ENCODE measurements around the gene KHDC4.
"Not testable (repeated sequence)": the region's sequence is repeated elsewhere in the genome, so short reads cannot be mapped to it uniquely, and the experiment has no call there.

KHDC4 gene

GRCh38 chr1:155940482-155940992 lies 6.3 kb upstream of the KHDC4 start:
- DNase-seq: peak; percentile 26

DNA sequence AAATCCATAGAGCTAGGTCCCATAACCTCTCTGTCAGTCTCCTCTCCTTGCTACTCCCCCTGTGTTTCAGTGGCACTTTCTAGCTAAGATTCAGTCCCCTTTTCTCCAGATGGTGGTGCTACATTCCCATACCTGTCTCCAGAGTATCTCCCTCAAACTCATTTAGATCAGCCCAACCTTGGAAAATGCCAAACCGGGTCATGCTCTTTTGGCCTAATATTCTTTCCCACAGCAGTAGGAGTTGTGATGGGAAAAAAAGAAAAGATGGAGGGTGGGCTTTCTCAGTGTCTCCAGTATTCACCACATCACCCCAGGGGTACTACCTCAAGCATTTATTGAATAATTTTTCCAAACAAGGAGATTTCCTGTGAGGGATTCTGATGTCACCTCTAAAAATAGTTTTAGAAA lies 4.0 kb upstream of the KHDC4 start:
- DNase-seq: peak; percentile 85

- no peak for DNase-seq
Observed at GRCh38 chr1:155934936-155935590, 850 bp upstream of the KHDC4 start.

DNA sequence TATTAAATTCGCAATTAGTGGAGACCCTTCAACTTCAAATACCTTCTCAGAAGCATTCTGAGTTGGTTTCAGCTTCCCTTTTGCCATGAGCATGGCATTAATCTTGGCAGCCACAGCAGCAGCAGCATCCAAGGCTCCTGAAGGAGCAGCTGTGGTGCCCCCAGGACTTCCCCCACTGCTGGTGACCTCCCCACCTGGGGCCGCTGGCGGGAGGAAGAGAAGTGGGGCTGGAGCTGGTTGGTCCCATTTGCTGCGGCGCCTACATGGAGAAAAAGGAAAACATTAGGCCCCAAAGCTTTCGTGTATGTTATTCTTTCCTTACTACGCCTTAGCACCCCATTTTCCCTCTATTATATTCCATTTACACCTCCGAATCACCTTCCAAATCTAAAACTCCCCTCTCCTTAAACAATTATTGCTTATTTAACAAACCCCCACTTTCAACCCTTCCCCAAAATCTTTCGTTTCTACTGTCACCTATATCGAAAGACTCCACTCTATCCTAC lies 569 bp downstream of the KHDC4 start:
- DNase-seq: peak; percentile 21

DNA sequence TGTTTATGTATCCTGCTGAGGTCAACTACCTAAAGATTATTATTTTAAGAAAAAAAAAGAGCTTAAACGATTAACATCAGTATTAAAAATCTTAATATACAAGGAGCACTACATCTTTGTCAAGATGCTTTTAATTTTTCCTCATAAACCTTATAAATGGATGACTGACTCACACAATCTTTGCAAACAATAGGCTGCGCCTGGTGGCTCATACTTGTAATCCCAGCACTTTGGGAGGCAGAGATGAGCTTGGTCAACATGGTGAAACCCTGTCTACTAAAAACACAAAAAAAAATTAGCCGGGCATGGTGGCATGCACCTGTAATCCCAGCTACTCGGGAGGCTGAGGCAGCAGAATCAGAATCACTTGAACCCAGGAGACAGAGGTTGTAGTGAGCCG lies 1.7 kb downstream of the KHDC4 start:
- no peak for DNase-seq

DNA sequence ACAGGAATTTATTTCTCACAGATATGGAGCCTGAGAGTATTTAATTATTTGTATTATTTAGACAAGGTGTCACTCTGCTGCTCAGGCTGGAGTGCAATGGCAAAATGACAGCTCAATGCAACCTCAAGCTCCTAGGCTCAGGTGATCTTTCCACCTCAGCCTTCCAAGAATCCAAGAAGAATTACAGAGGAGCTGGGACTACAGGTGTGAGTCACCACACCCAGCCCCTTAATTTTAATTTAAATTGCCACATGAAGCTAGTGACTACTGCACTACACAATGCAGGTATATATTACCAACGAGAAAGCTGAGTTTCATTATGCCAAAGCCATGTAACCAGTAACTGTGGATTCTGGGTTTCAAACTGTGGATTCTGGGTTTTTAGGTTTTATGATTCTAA lies 2.1 kb downstream of the KHDC4 start:
- DNase-seq: no peak

- DNase-seq: no peak
Observed at GRCh38 chr1:155931332-155932038, 2.7 kb downstream of the KHDC4 start.

DNA sequence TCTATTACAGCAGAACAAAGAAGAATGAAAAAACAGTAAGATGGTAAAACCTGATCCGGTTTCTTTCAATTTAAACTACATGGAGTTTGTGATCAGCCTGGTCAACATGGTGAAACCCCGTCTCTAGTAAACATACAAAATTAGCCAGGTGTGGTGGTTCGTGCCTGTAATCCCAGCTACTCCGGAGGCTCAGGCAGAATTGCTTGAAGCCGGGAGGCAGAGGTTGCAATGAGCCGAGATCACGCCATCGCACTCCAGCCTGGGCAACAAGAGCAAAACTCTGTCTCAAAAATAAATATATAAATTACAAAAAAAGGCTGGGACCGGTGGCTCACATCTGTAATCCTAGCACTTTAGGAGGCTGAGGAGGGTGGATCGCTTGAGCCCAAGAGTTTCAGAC lies 3.5 kb downstream of the KHDC4 start:
- not testable (repeated sequence) for DNase-seq

GRCh38 chr1:155929057-155929456 lies 5.2 kb downstream of the KHDC4 start:
- no peak for DNase-seq

GRCh38 chr1:155925506-155925905 lies 8.7 kb downstream of the KHDC4 start:
- no peak for DNase-seq

DNA sequence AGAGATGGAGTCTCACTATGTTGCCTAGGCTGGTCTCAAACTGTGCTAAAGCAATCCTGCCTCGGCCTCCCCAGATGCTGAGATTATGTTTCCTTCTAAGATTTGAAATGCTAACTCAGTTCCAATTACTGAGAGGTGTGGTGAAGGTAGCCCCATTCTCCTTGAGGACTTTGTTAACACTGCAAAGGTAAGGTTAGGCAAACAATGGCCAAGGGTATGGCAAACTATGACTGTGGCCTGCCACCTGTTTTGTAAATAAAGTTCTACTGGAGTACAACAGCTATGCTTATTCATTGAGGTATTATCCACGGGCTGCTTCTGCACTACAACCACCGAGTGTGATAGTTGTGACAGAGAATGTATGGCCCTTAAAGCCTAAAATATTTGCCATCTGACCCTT lies 13.5 kb downstream of the KHDC4 start:
- DNase-seq: no peak

DNA sequence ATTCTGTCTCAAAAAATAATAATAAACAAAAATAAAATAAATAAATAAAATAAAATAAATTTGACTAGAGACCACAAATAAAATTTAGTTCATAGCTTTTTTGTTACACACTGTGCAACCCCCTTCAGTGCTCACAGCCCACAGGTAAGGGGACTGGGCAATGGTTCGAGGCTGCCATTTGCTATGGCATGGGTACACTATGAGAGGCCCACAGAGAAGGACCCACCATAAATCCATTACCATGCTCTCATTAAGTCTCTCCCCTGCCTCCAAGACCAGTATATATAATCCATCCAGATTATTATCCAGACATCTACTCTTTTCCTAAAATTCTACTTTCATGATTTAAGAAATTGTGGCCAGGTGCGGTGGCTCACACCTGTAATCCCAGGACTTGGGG lies 14.4 kb downstream of the KHDC4 start:
- no peak for DNase-seq

DNA sequence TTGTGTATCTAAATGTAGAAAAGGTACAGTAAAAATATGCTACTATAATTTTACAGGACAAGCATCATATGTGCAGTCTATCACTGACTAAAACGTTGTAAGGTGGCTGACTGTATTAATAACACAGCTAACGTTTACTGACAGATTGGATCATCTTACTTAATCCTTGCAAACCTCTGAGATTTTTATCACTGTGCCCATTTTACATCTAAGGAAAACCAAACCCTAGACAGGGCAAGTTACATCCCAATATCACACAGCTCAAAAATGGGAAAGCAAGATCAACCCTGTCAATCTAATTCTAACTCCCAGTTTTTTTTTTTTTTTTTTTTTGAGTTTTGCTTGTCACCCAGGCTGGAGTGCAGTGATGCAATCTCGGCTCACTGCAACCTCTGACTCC lies 15.6 kb downstream of the KHDC4 start:
- DNase-seq: no peak

- DNase-seq: no peak
Observed at GRCh38 chr1:155913969-155914757, 20.1 kb downstream of the KHDC4 start.

- DNase-seq: no peak
Observed at GRCh38 chr1:155912056-155912536, 22.1 kb downstream of the KHDC4 start.

- peak; percentile 92 for DNase-seq
Observed at GRCh38 chr1:155911156-155912055, 22.8 kb downstream of the KHDC4 start, which contains the start of gene RIT1. Gene RIT1 (minus strand): TSS chr1:155911349. CDS start chr1:155910761, 588 bp downstream.

GRCh38 chr1:155910621-155911121 lies 23.5 kb downstream of the KHDC4 start:
- DNase-seq: peak; percentile 73

GRCh38 chr1:155909894-155910293 lies 24.3 kb downstream of the KHDC4 start:
- peak; percentile 8 for DNase-seq

DNA sequence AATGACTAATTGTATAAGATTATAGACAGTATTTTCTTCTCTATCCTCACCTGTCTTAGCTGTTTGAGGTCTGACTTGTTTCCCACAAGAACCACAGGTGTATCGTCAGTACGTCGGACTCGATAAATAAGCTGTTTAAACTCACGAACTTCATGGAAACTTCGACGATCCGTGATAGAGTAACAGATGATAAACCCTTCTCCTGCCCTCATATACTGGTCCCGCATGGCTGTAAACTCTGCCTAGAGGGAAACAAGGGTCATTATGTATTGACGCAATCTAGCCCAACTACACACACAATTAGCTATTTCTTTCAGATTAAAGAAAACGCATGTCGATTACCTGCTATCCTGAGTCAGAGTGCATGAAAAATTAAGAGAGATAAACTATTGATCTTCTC lies 30.0 kb downstream of the KHDC4 start:
- DNase-seq: no peak

DNA sequence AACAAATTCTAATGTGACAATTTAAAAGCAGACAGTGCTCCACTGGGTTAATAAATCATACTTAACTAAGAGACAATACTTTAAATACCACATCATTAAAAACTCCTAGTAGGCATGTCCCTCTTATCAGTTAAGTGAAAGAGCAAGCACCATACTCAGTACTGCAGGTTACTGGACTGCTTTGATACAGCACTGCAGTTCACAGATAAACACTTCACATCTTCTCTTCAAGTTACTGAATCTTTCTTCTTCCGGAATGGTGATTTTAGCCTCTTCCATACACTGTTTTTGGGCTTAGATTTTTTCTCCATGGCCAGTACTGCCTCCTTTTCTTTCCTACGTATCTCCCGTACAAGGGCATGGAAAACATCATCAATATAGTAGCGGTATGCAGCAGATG lies 34.1 kb downstream of the KHDC4 start:
- no peak for DNase-seq

- no peak for DNase-seq
Observed at GRCh38 chr1:155899683-155900082, 34.5 kb downstream of the KHDC4 start.

DNA sequence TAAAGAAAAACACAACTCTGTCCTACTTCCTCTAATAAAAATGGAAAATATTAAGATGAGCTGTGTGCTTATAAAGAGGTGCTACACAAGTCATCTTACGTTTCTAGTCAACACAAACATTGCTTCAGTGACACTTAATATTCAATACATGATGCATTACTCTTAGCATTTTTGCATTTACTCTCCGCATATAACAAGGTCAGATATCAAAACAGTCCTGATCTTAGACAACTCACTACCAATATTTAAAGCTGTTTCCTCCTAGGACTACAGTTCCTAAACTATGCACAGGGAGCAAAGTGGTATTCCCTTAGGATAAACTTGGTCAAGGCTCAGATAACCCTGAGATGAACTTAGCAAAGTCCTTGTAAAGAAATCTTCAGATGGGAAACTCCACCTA lies 35.3 kb downstream of the KHDC4 start:
- DNase-seq: no peak
